NB4 (cell line): Measurements from ENCODE around the gene CHN1.

Experiments
- DNase-seq: peaks from one replicate; pipeline ENCODE4 v3.0.0; 2010; ENCODE audit warnings: low read depth
- H3K4me3 ChIP-seq: one replicate; pipeline ENCODE4 v1.5.1; 2011; ENCODE audit warnings: mild to moderate bottlenecking, low read depth, low read length, moderate library complexity
- MYC ChIP-seq: IDR thresholded peaks from 2 replicates; pipeline ENCODE4 v1.6.1; 2011; ENCODE audit warnings: low read depth, low read length
- POLR2A ChIP-seq: IDR thresholded peaks from 2 replicates; pipeline ENCODE4 v1.6.1; 2011; ENCODE audit warnings: mild to moderate bottlenecking; ENCODE audit not compliant: insufficient read length; ENCODE audit errors: extremely low read depth
- TF ChIP-seq, protein P1 (sequence below): IDR thresholded peaks from one replicate; pipeline ENCODE4 v1.5.1; 2012; ENCODE audit warnings: low read depth, low read length
- TF ChIP-seq, protein P2 (sequence below): IDR thresholded peaks from 2 replicates; pipeline ENCODE4 v1.6.1; 2011; ENCODE audit warnings: low read depth, low read length

CHN1 gene

DNA sequence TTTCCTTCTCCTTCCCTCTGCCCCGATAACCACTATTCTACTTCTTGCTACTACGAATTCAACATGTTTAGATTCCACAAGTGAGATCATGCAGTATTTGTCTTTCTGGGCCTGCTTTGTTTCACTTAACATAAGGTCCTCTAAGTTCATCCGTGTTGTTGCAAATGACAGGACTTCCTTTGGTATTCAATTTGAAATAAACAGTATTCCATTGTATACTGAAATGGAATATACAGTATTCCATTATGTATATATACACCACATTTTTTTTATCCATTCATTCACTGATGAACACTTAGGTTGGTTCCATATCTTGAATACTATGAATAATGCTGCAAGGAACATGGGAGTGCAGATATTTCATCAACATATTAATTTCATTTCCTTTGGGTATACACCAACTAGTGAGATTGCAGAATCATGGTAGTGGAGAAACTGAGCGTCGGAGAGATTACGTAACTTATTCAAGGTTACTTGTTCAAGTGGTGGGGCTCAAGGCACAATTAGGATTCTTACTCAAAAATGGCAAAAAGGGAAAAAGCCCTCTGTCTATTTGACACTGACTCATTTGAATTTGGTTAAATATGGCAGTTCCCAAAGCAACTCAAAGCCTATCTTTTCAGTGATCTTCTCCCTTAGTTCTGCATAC is 85.1 kb downstream of the CHN1 start:
- TF ChIP-seq, protein P1, sequence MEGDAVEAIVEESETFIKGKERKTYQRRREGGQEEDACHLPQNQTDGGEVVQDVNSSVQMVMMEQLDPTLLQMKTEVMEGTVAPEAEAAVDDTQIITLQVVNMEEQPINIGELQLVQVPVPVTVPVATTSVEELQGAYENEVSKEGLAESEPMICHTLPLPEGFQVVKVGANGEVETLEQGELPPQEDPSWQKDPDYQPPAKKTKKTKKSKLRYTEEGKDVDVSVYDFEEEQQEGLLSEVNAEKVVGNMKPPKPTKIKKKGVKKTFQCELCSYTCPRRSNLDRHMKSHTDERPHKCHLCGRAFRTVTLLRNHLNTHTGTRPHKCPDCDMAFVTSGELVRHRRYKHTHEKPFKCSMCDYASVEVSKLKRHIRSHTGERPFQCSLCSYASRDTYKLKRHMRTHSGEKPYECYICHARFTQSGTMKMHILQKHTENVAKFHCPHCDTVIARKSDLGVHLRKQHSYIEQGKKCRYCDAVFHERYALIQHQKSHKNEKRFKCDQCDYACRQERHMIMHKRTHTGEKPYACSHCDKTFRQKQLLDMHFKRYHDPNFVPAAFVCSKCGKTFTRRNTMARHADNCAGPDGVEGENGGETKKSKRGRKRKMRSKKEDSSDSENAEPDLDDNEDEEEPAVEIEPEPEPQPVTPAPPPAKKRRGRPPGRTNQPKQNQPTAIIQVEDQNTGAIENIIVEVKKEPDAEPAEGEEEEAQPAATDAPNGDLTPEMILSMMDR: no peak
- TF ChIP-seq, protein P2, sequence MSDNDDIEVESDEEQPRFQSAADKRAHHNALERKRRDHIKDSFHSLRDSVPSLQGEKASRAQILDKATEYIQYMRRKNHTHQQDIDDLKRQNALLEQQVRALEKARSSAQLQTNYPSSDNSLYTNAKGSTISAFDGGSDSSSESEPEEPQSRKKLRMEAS: no peak
- TF ChIP-seq MYC (no peak), POLR2A (no peak)
- H3K4me3 ChIP-seq: no peak overlapping the region
- peak; percentile 48 for DNase-seq

DNA sequence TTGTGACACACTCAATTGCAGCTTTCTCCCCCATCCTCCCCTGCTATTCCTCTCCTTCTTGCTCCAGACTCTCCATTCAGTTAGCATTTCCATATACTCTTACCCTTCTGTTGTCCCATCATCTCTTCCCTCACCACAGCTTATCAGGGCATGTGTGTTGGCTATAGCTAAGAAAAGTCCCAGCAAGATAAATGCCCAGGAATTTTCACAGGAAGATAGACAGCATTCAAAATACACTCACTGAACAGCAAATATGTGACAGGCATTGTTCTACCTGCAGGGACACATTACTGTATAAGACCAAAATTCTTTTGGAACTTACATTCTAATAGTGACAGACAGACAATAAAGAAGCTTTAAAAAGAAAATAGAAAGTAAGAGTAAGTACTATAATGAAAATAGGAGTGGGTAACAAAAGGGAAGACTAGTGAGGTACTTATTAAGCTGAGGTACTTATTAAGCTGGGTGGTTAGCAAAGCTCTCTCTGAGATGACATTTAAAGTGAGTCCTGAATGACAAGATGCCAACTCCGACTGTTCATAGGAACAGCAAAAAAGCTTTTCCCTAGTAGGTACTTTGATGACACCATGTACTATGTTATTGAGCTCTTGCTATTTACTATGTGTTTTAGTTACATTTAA is 86.2 kb downstream of the CHN1 start:
- DNase-seq: no peak
- no peak overlapping the region for H3K4me3 ChIP-seq
- no peak for TF ChIP-seq POLR2A
- TF ChIP-seq, protein P1: no peak
- TF ChIP-seq, protein P2: no peak
- no peak for TF ChIP-seq MYC

DNA sequence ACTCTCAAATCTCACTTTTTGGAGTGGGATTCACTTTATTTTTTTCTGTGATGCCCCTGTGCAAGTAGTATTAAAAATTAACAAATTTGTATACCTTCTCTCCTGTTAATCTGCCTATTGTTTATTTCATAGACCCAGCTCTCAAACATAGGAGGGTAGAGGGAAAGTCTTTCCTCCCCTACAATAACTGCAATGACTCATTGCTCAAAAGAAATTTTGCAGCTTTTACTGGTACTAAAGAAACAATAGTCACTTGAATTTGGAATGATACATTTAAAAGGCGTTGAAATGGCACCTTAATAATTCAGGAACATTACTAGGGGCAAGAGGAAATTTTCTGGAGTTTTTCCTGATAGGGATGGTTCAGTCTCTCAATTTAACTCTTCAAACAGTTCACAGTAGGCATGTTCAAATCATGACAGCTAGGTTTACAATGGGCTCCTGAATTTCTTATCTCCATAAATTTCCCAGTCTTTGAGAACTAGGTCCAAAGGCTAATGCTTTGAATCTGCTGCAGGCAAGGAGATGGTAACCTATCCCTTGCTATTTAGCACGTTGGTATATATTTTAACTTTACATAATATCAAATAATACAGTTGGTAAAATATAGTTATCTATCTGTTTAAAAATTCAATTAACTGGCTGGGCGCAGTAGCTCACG is 88.8 kb downstream of the CHN1 start:
- no peak overlapping the region for H3K4me3 ChIP-seq
- DNase-seq: no peak
- TF ChIP-seq, protein P1: no peak
- TF ChIP-seq, protein P2: no peak
- TF ChIP-seq POLR2A (no peak), MYC (no peak)

DNA sequence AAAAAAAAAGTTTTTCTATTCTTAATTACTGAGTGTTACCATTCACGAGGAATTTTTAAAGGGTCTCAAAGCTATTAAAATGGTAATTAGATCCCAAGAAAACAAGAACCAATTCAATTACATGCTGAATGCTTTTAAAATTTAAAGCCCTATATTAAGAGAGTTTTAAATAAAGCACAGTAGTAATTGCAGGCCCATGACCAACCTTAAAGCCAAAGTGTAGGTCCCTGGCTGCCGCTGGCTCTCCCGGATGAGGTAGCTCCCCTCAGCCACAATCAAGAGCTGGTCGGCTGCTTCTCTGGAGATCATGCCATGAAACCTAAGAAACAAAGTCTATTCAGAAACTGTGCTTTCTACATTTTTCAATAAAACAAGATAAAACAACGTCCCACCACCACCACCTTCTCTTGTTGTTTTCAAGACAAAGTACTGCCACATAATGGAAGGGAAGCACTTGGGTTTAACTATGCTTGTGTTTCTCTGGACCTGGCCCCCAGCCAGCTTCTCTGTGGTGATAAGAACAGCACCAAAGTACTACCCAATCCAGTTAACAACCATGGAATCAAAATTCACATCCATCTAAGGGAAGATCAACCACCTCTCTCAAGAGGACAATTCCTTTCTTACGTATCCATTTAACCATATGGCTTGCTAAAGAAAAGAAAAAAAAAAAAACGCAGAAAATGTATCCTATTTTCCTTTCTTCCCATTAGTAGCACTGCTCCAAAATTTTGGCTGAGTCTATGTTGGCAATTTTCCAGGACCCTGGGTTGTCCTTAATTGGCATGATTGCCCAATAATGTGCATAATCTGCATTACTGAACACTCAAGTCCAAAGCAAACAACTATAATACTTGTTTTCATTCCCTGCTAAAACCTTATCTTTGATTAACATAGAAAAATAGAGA is 90.1 kb downstream of the CHN1 start:
- H3K4me3 ChIP-seq: no peak overlapping the region
- DNase-seq: no peak
- TF ChIP-seq MYC (no peak), POLR2A (no peak)
- TF ChIP-seq, protein P2: no peak
- TF ChIP-seq, protein P1: no peak

DNA sequence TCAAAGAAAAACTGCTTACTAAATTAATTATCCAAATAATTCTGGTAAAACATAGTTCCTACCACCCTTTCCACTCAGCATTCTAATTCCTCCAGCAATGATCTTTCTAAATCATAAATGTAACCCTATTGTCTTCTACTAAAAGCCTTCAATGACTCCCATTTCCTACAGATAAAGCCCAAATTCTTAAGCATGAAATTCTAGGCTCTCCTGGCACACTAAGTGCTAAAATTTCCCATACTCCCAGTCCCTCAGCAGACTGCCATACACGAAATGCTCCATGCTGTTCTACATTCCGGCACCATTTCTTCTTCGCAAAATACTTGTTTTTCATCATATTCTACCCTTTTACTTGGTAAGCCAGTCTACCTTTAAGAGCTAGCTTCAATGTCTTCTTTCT is 96.9 kb downstream of the CHN1 start:
- no peak overlapping the region for H3K4me3 ChIP-seq
- DNase-seq: no peak
- TF ChIP-seq MYC (no peak), POLR2A (no peak)
- TF ChIP-seq, protein P2: no peak
- TF ChIP-seq, protein P1: no peak
